Skeletal muscle cell (primary cell): ENCODE results near the gene KCNMA1.

Source experiments
- DNase-seq: peaks from one replicate; pipeline ENCODE4 v3.0.0-alpha.2; 2010; ENCODE audit warnings: low read depth
- H3K4me3 ChIP-seq: 2 replicates; pipeline ENCODE4 v1.5.1; 2011; ENCODE audit warnings: low read depth, mild to moderate bottlenecking, control low read depth, low read length, moderate library complexity

The KCNMA1 gene

DNA sequence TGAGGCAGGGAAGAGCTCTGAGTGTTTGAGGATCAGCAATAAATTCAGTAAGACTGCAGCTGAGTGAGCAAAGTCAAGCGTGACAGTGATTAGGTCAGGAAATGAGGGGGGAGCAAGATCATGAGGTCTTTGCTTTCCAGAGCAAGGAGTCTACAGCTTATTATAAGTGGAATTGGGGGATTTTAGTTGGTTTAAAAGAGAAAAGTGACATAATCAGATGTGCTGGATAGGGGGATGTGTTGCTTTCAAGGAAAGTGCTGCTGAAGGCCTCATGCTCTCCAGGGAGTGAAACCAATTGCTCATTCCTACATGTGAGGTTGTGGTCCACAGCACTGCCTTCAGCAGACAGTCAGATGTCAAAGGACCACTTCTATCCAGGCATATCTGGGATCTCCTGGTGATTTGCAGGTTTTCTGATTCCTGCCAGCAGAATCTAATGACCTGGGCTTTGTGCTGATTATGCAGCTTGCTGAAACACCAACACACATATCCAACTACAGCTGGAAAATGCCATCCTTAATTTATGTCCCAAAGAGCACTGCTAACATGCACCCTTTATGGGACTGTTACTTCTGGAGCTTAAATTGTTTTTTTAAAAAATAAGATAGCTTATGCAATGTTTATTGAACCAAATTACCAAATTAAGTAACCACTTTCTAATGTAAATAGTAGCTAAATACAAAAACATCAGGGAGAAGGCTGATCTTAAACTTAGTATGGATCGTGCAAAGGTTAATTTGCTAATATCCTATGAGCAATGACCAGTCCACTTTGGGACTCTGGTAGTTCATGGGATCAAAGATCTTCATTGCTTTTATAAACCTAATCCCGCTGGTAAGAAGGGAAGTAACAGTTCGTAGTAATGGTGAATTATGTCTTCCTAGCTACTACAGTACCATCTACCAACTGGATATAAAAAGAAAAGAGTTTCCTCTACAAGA is 607.6 kb downstream of the KCNMA1 start:
- H3K4me3 ChIP-seq = no peak overlapping the region
- peak; percentile 10 for DNase-seq

DNA sequence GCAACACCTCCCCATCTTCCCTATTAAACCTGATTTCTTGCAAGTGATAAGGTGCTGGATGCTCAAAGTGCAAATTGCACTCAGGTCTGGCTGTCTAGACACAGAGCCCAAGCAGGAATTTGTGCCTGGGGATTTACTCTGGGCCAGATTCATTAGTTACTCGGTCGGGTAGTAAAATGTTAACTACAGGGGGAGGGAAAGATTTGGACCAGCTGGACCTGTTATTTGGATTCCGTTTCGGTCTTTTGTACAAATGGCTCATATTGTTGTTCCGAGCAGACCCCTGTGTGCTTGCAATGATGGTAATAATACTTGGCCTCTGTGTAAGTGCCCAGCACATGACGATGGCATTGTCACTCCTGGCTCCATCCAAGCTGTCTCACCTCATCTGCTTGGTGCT is 609.6 kb downstream of the KCNMA1 start:
- no peak overlapping the region for H3K4me3 ChIP-seq
- no peak for DNase-seq

DNA sequence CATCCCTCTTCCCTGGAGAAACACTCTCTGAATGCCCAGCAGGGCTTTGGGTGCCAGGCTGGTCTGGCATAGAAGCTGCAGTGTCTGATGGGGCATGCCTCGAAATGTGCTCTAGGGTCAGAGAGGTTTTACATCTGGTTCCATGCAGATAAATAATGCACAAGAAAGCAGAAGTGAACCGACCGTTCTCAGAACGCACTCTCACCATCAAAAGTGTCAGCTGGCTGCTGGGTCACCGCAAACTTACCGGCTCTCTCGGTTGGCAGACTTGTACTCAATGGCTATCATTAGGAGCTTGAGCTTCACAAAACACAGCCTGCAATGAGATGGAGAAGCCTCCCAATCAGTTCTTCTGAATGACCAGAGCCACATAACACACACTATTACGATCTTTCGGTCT is 610.0 kb downstream of the KCNMA1 start:
- DNase-seq = no peak

DNA sequence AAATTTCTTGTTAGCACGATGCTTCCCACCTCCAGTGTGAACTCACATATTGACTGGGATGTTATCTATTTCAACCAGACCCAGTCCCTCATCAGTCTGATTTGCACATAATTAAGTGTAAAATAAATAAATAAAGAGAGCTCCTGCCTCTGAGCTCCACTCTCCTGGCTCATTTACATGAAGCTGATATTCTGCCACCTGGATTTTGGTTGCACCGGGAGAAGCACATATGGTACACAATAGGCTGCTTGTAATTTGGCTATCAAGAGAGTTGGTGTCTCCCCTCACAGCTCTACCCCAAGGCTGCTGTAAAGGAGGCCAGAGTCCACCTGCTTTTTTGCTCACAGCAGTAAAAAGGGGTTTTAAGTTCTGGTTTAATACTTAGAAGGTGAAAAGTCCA is 610.5 kb downstream of the KCNMA1 start:
- H3K4me3 ChIP-seq = no peak overlapping the region
- no peak for DNase-seq

More for the DNA sequence above, 610.0 kb downstream of the KCNMA1 start:
- no peak overlapping the region for H3K4me3 ChIP-seq

DNA sequence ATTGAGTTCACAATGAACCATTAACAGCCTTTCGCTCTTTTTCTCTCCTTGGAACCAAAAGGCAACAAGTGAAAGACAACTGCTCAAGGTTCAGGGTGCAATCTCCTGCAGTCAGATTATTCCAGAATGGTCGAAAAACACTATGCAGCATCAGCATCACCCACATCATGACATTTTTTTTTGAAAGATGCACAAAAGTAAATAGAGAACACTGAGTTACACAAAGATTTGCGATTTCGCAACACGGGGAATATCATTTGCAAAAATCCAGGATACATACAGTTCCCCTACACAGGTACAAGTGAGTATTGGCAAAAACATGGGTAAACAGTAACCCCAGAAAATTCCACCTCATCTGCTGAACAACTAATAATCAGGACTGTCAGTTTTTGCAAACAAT is 611.5 kb downstream of the KCNMA1 start:
- no peak overlapping the region for H3K4me3 ChIP-seq
- DNase-seq = no peak

DNA sequence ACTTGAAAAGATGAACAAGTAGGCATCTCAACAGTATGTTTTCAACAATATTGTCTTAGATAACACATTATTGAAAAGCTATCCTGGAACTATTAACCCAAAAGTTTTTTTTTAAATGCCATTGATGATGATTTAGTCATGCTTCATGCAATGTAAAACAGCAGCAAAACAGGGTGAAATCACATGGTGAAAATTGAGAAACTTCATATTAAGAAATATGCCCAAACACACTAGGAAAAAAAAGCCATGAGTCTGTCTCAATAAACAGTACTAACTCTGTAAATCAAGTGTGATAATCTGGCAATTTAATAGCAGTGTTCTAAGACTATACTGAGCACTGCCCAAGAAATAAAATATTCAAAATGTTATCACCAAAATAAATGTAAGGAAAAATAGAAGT is 613.1 kb downstream of the KCNMA1 start:
- no peak overlapping the region for H3K4me3 ChIP-seq
- DNase-seq = no peak

DNA sequence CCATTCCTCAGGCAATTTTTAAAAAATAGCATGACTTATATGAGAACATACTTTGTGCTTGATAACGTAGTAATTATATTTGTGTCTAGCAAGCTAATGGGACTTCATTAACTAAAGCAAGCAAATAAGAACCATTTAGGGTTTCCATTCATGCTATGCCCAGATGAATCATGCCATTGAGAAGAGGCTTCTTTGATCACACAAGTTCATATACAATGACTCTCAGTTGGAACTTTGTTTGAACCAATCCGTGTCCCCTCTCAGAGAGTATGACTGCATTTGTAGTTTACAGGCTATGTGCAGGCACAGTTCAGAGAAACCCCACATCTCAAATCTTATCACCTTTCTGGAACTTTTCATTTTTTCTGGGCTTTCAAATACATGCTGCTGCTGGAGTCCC is 614.2 kb downstream of the KCNMA1 start:
- no peak overlapping the region for H3K4me3 ChIP-seq
- DNase-seq = no peak

DNA sequence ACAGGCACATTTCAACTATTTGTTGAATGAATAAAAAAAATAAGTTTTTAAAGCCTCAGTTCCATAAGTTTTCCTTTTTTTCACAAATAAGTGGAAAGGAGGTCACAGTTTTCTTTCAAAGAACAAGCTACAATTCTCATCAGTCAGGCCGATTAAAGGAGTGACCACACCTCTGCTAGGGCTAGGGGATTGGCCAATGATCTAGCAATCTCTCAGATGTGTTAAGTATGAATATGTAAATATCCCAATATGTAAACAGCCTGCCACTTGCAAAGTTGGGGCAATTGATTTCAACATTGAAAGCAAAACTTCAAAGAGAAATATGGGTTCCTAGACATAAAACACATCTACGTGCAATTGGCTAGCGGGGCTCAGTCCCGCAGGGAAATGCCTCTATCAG is 614.9 kb downstream of the KCNMA1 start:
- no peak overlapping the region for H3K4me3 ChIP-seq
- no peak for DNase-seq

DNA sequence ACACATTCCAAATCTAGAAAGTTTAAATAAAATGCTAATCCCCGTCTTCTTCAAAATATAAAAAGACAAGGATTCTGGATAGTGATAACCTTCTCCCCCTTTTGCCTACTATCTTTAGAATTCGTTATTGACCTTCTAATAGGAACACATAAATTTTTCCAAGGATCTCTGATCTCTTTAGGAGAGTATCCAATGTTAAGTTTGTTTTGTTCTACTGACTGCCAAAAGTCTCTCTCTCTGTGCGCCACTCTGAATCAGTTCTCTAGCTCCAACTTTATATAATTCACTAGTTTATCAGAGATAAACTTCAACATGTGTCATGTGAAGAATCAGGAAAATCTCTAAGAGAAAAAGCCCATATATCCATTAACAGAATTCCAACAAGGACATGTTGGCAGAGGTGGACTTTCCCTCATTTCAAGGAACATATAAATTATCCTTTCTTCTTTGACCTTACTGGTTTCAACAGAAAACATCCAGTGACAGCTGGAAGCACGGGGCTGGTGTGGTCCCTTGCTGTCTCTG is 615.6 kb downstream of the KCNMA1 start:
- DNase-seq = no peak
- no peak overlapping the region for H3K4me3 ChIP-seq

DNA sequence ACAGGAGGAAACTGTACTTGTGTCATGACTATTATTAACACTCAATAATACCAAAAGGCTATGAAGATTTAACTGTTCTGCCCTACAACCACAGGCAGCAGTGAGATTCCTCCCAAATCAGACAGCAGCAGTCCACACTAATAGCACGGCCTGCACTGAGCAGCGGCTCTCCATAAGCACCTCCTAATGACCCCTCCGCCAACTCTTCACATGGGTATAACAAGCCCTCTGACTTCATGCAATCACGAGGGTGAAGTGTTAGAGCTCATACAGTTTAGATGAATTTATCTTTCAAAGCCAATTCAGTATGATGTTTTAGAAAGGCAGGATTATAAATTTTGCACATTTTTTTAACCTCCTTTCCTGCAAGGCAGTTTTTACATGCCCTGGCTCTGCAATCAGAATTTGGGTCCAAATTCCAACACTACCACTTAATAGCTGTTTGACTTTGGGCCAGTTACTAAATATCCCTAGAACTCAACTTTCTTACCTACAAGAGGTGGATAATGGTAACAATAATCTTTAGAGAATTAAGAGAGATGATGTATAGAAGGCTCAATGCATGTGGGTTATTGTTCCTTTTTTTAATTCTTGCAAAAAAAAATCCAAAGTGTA is 617.1 kb downstream of the KCNMA1 start:
- H3K4me3 ChIP-seq = no peak overlapping the region
- no peak for DNase-seq

DNA sequence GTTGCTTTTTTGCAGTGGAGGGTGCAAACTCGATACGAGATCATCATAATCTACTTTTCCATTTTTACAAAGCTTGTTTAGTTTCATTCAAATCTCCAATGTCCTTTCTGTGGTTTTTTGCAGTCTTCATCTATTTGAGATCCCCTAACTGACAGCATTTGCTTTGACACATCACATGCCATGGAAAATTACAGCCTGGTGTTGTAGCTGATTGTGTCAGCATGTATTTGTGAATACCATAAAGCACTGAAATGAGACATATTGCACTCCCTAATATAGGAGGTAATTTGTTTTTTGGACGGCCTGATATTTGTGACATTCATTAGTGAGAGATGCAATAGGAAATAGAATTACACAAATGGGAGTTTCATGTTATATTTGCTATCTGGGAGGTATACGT is 620.8 kb downstream of the KCNMA1 start:
- H3K4me3 ChIP-seq = no peak overlapping the region
- no peak for DNase-seq

DNA sequence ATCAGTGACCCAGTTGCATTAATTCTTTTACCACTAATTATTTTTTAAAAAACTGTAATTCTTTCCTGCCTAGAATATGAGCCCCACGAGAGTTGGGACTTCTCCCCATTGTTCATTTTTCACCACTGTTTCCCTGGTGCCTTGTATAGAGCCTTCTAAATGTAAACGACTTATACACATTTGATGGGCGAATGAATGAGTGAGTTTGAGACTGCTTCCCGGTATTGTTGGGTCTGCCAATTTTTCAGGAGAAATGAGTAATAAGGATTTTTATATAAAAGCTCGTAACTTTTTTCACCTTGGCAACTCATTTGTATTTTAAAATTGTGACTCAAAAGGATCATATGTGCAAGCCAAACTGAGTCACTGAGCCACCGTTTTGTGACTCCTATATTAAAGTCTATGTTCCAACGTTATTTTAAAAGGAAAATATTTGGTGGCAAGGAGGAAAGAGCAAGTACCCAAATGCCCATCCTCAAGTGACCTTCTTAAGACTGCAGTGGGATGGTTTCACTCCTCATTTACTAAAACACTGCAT is 621.3 kb downstream of the KCNMA1 start:
- no peak for DNase-seq
- H3K4me3 ChIP-seq = no peak overlapping the region

DNA sequence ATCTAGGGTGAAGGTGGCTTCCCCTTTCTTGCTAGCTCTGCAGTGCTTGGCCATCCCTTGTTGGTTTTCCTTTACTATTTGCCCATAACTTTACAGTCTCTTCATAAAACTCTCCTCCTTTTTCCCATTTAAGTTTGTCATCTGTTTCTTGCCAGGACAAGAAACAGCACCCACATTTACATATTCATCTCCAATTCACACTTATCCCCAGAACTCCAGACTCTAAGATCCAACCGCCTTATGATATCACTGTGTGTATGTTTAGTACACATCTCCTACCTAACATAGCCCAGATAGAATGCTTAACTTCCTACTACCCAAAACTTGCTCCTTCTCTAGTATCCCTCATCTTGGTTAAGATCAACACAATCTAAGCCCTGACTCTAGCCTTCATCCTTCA is 622.2 kb downstream of the KCNMA1 start:
- no peak overlapping the region for H3K4me3 ChIP-seq
- DNase-seq = no peak

DNA sequence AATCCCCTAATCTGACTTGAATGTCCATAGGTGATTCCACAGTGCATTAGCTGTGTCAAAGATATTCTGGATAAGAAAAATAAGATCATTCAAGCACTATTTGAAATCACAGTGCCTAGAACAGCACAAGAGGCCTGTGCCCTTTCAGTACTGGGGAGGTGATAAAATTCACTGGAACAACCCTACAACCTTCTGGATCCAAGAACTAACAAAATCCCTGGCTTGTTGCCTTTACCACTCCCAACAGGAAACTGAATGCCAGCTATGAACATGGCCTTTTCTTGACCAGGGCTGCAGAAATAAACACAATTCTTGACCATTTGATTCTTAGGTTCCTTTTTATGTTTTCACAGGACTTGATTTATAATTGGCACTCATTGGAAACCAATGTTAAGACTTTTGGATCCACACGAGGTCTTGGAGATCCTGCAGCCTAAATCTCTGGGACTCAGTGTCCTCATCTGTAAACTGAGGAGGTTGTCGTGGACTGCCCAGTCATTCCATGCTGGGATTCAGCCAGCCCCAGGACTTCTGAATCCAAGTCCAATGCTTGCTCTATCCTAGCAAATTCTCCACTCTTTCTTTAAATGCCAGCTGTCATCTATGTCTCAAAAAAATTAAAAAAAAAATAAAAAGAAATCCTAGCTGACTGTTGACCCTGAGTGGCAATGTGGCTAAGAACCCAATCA is 624.7 kb downstream of the KCNMA1 start:
- no peak overlapping the region for H3K4me3 ChIP-seq
- no peak for DNase-seq

DNA sequence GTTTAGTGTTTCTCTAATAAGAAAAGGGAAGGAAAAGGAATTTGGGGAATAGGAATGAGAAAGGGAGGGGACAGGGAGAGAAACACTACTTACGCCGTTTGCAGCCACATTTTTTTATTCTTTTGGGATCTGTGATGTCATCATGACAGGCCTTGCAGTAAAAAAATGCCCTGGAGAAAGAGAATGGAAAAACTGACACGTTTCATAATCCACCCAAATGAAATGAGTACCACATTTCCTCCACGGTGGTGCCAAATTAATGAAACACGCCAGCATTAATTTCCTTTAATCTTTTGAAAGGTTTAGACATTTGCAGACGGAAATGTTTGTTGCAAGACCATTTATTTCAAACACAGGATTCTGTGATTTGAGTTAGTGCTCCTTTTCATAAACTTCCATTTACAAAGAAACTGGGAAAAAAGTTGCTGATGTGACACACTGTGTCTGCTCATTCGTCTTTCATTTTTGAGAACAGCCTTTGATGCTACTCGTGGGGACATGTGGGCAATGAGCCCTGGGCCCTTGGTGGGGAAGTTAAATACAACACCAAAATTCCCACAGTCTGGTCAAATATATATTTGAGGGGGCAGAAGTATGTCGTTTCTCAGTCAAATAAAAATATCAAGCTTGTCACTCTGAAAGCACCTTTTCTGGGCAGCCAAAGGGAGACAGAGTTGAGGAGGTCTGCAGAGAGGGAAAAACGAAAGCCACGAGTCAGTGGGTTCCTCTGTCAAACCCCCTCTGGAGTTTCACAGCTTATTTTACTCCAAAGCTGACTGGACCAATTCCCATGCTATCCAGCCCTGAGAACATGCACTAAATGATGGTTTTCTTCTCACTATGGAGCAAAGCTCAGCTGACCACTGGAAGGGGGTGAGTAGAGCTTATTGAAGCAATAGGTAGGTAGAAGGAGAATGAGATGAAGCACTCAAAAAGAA is 625.5 kb downstream of the KCNMA1 start:
- no peak for DNase-seq

DNA sequence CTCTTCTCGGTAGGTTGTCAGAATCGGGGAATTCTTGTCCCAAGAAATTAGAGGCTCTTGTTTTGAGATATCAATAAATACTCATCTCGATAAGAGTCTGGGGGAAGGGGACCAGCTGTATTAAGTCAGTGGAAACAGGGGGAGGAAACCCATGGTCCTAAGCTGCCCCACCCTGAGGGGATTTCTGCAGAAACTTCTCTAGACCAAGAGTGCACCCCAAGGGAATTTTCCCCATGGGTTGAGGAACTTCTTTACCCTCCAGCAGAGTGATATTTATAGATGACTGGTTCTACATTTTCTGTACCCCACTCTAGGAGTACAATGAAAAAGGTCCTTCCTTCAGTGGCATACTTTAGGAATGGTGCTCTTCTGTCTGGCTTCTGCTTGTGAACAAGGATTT is 627.2 kb downstream of the KCNMA1 start:
- DNase-seq = no peak
- no peak overlapping the region for H3K4me3 ChIP-seq

More for the DNA sequence above, 625.5 kb downstream of the KCNMA1 start:
- no peak overlapping the region for H3K4me3 ChIP-seq

DNA sequence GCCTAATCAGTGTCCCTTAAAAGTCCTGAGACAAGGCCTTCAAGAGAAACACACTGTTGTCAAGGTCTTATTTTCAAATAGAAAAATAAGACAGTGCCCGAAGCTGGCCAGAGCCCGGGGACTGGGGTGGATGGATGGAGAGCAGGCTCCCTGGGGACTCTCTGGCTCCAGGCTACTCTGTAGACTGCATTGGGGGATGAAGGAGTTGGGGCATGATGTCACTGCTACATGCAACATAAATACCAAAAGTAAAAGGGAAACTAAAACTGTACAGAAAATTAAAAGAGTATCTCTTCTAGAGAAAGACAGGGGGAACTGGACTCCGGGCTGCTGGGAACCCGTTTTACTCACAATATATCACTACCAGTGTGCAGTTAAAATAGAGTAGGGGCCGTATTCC is 629.8 kb downstream of the KCNMA1 start:
- no peak overlapping the region for H3K4me3 ChIP-seq
- no peak for DNase-seq

DNA sequence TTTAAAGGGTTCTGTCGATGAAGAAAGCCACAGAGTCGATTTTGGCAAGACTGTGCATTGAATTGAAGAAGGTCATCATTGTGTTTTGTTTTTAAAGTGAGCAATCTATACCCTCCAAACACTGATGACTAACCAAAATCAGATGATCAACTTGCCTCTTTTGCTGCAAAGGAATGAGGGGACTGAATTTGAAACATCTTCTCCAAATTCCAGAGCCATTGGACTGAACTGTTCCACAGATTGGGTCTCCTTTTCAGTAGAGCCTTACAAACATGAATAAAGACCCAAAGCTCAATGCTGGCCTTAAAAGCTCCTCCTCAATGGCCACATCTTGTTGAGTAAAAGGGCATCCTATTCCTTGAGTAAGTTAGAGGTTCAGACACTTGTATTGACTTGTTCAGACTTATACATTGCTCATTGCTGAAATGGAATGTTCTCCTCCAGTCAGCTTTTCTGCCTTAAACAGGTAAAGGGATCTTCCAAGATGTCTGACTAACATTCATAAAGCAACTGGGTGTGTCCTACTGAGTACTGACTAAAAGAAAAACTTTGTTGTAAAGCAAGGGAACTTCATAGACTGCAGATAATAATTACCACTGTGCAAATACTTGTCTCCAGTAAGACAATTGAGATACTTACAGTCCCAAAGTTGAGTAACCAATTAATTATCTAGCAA is 630.6 kb downstream of the KCNMA1 start:
- DNase-seq = no peak
- H3K4me3 ChIP-seq = no peak overlapping the region
